Fibroblast of the conjunctiva (primary cell): ENCODE data around the gene NHSL1.

Source experiments
- DNase-seq: peaks from one replicate; pipeline ENCODE4 v3.0.0-alpha.2; 2010; ENCODE audit warnings: low read depth

Gene NHSL1

GRCh38 chr6:138372711-138373463 is 126.4 kb downstream of the NHSL1 start:
- DNase-seq: no peak
